Osteoblast (primary cell): ENCODE results near the gene DCAKD. TPM values are rescaled to one million over a fixed set of nuclear protein-coding genes. Genes with fewer than 3 reads are reported as not detected.
A peak's percentile ranks its signal among the peaks of the same experiment; 100 is the strongest.

ENCODE experiments used
- DNase-seq: peaks from one replicate; pipeline ENCODE4 v3.0.0; 2011; ENCODE audit warnings: low spot score, mixed read lengths; ENCODE audit not compliant: insufficient read length; ENCODE audit errors: missing footprints
- H2AFZ ChIP-seq: 2 replicates; pipeline ENCODE4 v1.6.0; 2011; ENCODE audit warnings: mild to moderate bottlenecking, low read length
- H3K27ac ChIP-seq: 2 replicates; pipeline ENCODE4 v1.5.1; 2011; ENCODE audit warnings: mild to moderate bottlenecking, low read depth, low read length, moderate library complexity
- H3K27me3 ChIP-seq: 2 replicates; pipeline ENCODE4 v1.6.0; 2012; ENCODE audit warnings: mild to moderate bottlenecking, control low read depth, inconsistent platforms, low read length, moderate library complexity; ENCODE audit not compliant: insufficient read depth
- H3K36me3 ChIP-seq: 2 replicates; pipeline ENCODE4 v1.5.1; 2011; ENCODE audit warnings: mild to moderate bottlenecking, low read length, control low read depth, moderate library complexity; ENCODE audit not compliant: insufficient read depth
- H3K4me1 ChIP-seq: 2 replicates; pipeline ENCODE4 v1.5.1; 2011; ENCODE audit warnings: mild to moderate bottlenecking, low read length, control low read depth, moderate library complexity; ENCODE audit not compliant: insufficient read depth
- H3K4me2 ChIP-seq: 2 replicates; pipeline ENCODE4 v1.6.0; 2011; ENCODE audit warnings: mild to moderate bottlenecking, low read length; ENCODE audit not compliant: insufficient read depth
- H3K4me3 ChIP-seq: fragments of 200-600 bp; sonication (generic); 3 replicates; pipeline ENCODE4 v1.5.1; 2012; ENCODE audit warnings: mild to moderate bottlenecking, low read length, inconsistent platforms; ENCODE audit not compliant: insufficient read depth
- H3K79me2 ChIP-seq: 2 replicates; pipeline ENCODE4 v1.6.0; 2012; ENCODE audit warnings: mild to moderate bottlenecking, low read length, control low read depth, inconsistent platforms; ENCODE audit not compliant: insufficient read depth
- H3K9me3 ChIP-seq: 2 replicates; pipeline ENCODE4 v1.5.1; 2011; ENCODE audit warnings: low read depth, low read length, control low read depth
- H4K20me1 ChIP-seq: 2 replicates; pipeline ENCODE4 v1.6.0; 2012; ENCODE audit warnings: mild to moderate bottlenecking, low read length, control low read depth; ENCODE audit not compliant: insufficient read depth
- total RNA-seq: library from RNA; depleted of rRNA; stranded (reverse); fragments of >200 nt; gene quantifications from 2 replicates; pipeline ENCODE4 v1.2.3, GENCODE V29; 2012
- TF ChIP-seq, protein P1 (sequence below): IDR thresholded peaks from 2 replicates; pipeline ENCODE4 v1.5.1; 2011; ENCODE audit warnings: mild to moderate bottlenecking, low read depth, low read length, moderate library complexity; ENCODE audit errors: extremely low read depth

DCAKD gene
- total RNA-seq, 1 donor, result 39.1 TPM

DNA sequence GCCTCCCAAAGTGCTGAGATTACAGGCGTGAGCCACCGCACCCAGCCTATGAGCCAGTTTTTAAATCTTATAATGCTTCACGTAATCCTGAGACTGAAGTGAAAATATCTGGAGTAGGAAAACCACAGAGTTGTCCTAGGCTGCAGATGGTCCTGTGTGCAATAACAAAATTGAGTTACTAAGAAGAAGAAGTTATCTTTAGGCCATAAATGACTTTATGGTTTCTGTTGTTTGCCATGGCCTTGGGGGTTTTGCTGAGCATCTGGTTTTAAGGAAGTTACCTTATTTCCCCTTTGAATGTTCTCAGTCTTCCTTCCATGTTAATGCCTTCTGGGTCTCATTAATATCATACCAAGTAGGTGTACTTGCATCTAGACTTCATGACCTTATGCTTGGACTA lies 26.2 kb upstream of the DCAKD start:
- no peak for DNase-seq
- H4K20me1 ChIP-seq, result peaks cover 41% of the 10 kb centered on the region
- TF ChIP-seq, protein P1, sequence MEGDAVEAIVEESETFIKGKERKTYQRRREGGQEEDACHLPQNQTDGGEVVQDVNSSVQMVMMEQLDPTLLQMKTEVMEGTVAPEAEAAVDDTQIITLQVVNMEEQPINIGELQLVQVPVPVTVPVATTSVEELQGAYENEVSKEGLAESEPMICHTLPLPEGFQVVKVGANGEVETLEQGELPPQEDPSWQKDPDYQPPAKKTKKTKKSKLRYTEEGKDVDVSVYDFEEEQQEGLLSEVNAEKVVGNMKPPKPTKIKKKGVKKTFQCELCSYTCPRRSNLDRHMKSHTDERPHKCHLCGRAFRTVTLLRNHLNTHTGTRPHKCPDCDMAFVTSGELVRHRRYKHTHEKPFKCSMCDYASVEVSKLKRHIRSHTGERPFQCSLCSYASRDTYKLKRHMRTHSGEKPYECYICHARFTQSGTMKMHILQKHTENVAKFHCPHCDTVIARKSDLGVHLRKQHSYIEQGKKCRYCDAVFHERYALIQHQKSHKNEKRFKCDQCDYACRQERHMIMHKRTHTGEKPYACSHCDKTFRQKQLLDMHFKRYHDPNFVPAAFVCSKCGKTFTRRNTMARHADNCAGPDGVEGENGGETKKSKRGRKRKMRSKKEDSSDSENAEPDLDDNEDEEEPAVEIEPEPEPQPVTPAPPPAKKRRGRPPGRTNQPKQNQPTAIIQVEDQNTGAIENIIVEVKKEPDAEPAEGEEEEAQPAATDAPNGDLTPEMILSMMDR, result no peak

DNA sequence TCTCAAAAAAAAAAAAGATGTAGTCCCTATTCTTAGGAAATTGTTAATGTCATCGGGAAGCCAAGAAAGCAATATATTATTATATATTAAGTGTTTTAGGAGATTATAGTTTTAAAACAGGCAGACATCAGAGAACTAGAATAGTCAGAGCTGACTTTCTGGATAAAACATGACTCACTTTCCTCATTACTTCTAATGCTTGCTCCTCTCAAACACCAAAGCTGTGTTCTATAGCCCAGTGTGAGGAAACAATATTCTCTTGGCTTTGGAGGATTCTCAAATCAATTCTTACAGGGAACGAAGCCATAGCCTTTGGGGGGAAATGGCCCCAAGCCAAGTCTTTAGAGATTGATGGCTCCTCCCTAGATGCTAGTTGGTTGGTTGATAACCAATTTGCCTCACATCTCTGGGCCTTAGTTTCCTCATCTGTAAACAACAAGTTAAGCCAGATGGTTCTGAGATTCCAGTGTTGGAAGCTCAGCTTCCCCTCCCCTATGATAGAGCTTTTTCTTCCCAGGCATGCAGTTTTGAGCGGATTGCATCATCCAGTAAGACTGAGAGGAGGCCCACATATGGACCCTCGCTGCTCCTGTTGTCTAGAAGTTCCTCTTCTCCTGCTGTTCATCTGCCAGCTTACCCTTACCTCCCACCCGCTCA lies 22.1 kb upstream of the DCAKD start:
- Histone ChIP-seq H4K20me1 (peaks cover 40% of the 10 kb centered on the region), H3K9me3 (no peaks in the 10 kb centered on the region), H2AFZ (no peak overlapping the region), H3K4me1 (peaks cover 19% of the 10 kb centered on the region), H3K36me3 (peaks cover 35% of the 10 kb centered on the region), H3K79me2 (peaks cover 88% of the 10 kb centered on the region), H3K27ac (peak overlapping the region; percentile 39), H3K4me2 (no peak overlapping the region), H3K27me3 (no peaks in the 10 kb centered on the region), H3K4me3 (no peak overlapping the region)
- peak; percentile 70 for DNase-seq
- TF ChIP-seq, protein P1, result no peak

More for the DNA sequence above, 26.2 kb upstream of the DCAKD start:
- Histone ChIP-seq H3K27me3 (no peaks in the 10 kb centered on the region), H3K4me2 (no peak overlapping the region), H3K79me2 (peaks cover 87% of the 10 kb centered on the region), H3K9me3 (no peaks in the 10 kb centered on the region), H3K27ac (no peak overlapping the region), H3K36me3 (peaks cover 44% of the 10 kb centered on the region), H2AFZ (no peak overlapping the region), H3K4me1 (peaks cover 14% of the 10 kb centered on the region), H3K4me3 (no peak overlapping the region)

GRCh38 chr17:45070809-45071208 lies 19.4 kb upstream of the DCAKD start:
- Histone ChIP-seq H2AFZ (no peak overlapping the region), H3K27ac (no peak overlapping the region), H3K79me2 (peaks cover 87% of the 10 kb centered on the region), H3K36me3 (peaks cover 37% of the 10 kb centered on the region), H3K4me2 (no peak overlapping the region), H3K4me1 (peaks cover 11% of the 10 kb centered on the region), H3K4me3 (no peak overlapping the region), H3K9me3 (no peaks in the 10 kb centered on the region), H4K20me1 (peaks cover 26% of the 10 kb centered on the region), H3K27me3 (no peaks in the 10 kb centered on the region)
- TF ChIP-seq, protein P1, result no peak
- DNase-seq, result no peak

DNA sequence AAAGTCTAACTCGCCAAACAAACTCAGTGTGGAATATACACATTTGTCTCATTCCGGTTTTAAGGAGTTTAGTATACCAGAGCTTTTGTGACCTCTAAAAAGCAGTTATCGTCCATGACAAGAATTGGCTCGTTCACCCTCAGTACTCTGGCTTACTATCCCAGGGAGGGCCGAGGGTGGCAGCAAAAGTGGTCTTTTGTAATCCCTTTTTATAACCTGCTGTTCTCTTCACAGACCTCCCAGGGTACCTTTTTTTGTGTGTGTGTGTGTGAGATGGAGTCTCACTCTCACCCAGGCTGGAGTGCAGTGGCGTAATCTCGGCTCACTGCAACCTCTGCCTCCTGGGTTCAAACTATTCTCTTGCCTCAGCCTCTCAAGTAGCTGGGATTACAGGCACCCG lies 18.6 kb upstream of the DCAKD start:
- Histone ChIP-seq H3K4me3 (no peak overlapping the region), H4K20me1 (peaks cover 25% of the 10 kb centered on the region), H3K4me2 (no peak overlapping the region), H2AFZ (no peak overlapping the region), H3K27me3 (no peaks in the 10 kb centered on the region), H3K9me3 (no peaks in the 10 kb centered on the region), H3K4me1 (peaks cover 11% of the 10 kb centered on the region), H3K79me2 (peaks cover 89% of the 10 kb centered on the region), H3K36me3 (peaks cover 38% of the 10 kb centered on the region), H3K27ac (no peak overlapping the region)
- DNase-seq, result no peak
- TF ChIP-seq, protein P1, result no peak
